HG02610 (cell line): ENCODE results near the gene SUSD2.
"Not testable (repeated sequence)": the region's sequence is repeated elsewhere in the genome, so short reads cannot be mapped to it uniquely, and the experiment has no call there.

Source experiments
- ATAC-seq: cut with Tn5 transposase; IDR thresholded peaks from one replicate; pipeline ENCODE4 v1.9.1; 2021; ENCODE audit warnings: mild to moderate bottlenecking, moderate library complexity; ENCODE audit not compliant: unreplicated experiment

The SUSD2 gene

GRCh38 chr22:24176040-24176439, 5.2 kb upstream of the SUSD2 start:
- ATAC-seq, result no peak

- no peak for ATAC-seq
These were observed 4.7 kb upstream of the SUSD2 start for GRCh38 chr22:24176630-24177029.

- no peak for ATAC-seq
These were observed 4.2 kb upstream of the SUSD2 start for GRCh38 chr22:24177045-24177444.

DNA sequence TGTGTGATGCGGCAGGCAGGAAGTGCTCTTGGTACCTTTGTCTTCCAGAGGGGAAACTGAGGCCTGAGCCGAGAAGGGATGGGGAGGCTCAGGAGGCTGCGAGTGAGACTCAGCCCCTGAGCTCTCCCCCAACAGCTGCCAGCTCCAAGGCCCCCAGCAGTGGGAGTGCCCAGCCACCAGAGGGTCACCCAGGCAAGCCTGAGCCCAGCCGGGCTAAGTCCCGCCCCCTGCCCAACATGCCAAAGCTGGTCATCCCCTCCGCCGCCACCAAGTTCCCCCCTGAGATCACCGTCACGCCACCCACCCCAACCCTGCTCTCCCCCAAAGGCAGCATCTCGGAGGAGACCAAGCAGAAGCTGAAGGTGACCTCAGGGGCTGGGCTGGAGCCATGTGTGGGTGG, 3.8 kb upstream of the SUSD2 start:
- no peak for ATAC-seq

GRCh38 chr22:24178021-24178431, 3.3 kb upstream of the SUSD2 start:
- ATAC-seq, result no peak

DNA sequence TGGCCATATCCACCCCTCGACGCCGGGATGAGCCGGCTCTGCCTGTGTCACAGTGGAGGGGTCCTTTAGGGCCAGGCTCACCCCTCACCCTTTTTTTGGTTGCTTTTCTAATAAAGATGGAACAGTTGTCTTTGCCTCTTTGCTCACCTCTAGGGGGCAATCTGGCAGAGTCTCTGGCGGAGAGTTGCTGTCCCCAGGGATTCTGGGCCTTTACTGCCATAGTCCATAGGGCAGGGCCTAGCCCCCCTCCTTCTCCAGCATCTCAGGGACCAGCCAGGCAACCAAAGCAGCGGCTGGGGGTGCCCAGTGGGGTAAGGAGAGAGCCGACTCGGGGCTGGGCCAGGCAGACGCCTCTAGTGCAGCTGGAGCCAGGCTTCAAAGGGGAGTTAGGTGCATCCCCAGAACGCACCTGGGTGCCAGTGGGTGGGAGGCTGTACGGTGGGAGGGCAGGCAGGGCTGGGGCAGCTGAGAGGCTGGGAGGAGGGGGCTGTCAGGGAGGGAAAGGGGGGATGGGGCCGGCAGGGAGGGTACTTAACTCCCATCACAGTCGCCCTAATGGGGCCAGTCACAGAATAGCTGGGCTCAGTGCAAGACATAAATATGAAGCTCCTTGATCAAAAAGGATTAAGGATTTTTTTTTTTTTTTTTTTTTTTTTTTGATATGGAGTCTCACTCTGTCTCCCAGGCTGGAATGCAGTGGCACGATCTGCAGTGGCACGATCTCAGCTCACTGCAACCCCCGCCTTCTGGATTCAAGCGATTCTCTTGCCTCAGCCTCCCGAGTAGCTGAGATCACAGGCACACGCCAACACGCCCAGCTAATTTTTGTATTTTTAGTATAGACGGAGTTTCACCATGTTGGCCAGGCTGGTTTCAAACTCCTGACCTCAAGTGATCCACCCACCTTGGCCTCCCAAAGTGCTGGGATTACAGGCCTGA, 2.5 kb upstream of the SUSD2 start:
- ATAC-seq, result no peak

DNA sequence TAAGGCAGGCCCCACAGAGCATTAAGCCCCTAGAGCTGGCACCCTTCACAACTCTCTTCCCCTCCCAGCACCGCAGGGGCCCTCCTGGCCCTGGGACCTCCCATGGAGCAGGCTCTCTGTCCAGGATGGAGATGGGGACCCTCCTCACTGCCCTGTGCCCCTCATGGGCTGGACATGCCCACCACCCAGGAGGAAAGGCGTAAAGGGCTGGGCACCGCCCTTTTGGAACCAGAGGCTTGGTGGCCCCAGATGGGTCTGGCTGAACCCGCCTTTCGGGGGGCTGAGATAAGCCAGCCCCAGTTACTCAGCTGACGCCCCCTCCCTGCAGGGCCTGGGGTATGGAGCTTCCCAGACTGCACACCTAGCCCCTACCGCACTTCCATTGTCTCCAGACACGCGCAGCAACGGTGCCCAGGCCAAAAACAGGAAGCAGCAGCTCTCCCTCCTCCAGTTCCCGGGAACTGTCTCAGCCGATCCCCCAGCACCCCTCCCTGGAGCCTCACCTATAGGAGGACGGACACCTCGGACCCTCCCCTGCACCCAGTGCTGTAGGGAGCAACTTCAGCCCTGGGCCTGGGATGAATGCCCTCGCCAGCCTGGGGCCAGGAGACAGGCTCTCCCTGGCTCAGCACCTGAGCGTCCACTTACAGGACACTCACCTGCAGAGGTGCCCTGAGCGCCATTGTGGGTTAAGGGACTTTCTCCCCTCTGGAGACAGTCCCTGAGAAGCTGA, 1.6 kb upstream of the SUSD2 start:
- ATAC-seq, result no peak

- ATAC-seq, result no peak
These were observed 785 bp upstream of the SUSD2 start for GRCh38 chr22:24180316-24181087.

GRCh38 chr22:24181996-24182899, 961 bp downstream of the SUSD2 start:
- no peak for ATAC-seq

DNA sequence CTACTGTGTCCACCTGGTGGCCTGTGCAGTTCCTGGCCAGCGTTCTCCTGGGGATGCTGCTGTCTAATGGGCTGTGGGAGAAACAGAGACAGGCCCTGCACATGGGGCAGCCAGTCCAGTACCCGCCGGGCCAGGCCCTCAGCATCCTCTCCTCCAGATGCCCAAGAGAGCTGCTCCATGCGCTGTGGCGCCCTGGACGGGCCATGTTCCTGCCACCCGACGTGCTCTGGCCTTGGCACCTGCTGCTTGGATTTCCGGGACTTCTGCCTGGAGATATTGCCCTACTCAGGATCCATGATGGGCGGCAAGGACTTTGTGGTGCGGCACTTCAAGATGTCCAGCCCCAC, 1.6 kb downstream of the SUSD2 start:
- not testable (repeated sequence) for ATAC-seq

DNA sequence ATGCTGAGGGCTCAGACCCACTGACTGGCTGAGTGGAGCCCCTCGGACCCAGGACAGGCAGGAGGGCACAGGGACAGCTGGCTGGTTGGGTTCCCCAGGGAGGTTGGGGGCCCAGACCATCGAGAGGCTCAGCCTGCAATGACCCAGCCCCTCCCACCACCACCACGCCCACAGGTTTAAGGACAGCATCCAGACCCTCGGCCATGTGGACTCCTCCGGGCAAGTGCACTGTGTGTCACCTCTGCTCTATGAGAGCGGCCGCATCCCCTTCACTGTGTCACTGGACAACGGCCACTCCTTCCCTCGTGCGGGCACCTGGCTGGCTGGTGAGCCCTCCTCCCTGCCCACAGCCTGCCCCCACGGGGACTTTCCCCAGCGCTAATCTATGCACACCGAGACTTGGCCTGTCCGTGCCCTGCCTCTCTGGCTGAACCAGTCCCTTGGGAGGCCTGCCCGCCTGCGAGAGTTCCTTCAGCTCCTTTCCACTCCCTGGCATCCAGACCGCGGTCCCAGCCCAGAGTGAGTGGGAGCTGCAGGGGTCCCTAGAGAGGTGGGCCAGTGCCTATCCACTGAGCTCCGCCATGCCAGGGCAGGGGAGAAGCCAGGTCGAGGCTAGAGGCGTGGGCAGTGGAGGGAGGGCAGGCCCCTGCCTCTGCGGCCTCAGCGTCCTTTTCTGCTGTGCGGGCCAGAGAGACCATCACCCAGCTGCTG, 2.2 kb downstream of the SUSD2 start:
- ATAC-seq, result no peak

DNA sequence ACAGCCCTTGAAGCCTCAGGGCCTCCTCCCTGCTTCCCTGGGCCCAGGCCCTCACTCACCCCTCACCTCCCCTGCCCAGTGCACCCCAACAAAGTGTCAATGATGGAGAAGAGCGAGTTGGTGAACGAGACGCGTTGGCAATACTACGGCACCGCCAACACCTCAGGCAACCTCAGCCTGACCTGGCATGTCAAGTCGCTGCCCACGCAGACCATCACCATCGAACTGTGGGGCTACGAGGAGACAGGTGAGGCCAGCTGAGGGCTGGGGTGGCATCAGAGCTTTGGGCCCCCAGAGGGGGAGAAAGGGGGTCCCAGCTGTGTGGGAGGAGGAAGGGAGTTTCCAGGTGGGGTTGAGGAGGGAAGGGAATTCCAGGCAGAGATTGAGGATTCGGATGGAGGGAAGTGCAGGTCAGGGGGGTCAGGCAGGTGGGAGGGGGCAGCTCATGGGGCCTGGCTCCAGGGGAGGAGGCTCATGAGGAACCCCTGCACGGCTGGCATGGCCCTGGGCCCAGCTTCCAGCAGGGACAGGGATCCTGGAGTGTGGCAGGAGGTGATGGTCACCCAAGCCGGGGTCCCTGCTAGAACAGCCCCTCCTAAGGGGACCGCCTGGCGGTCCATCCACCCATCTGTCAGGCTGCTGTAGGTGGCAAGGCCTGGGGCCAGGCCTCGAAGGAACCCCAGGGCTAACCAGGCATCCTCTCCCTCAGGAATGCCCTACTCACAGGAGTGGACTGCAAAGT, 2.9 kb downstream of the SUSD2 start:
- ATAC-seq, result no peak

DNA sequence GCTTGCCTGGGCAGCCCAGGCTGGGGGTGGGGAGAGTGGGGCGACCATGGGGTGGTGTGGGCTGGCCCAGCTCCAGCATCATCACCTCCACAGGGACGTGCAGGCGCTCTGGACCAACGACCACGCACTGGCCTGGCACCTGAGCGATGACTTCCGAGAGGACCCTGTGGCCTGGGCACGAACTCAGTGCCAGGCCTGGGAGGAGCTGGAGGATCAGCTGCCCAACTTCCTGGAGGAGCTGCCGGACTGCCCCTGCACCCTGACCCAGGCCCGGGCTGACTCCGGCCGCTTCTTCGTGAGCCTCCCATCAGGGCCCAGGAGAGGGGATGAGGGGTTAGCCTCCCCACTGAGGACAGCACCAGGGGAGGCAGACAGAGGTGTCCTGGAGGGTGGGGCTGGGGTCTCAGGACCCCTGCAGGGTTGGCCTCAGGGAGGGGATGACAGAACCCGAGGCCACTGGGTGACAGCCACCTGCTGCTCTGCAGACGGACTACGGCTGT, 3.8 kb downstream of the SUSD2 start:
- ATAC-seq, result no peak

DNA sequence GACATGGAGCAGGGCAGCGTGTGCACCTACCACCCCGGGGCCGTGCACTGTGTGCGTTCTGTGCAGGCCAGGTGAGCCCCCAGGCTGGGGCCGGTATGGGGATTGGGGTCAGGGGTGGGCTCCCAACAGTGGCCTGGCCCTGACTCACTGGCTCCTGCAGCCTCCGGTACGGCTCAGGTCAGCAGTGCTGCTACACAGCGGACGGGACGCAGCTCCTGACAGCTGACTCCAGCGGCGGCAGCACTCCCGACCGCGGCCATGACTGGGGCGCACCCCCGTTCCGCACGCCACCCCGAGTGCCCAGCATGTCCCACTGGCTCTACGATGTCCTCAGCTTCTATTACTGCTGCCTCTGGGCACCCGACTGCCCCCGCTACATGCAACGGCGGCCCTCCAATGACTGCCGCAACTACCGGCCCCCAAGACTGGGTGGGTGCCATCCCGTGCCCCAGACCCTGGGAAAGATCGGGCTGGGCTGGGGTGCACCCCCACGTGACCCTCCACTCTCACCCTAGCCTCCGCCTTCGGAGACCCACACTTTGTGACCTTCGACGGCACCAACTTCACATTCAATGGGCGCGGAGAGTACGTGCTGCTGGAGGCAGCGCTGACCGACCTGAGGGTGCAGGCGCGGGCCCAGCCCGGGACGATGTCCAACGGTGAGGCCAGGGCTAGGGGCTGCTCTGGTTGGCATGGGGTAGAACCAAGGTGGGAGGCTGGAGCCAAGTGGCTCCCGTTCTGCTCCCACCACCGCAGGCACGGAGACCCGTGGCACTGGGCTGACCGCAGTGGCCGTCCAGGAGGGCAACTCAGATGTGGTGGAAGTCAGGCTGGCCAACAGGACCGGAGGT, 4.4 kb downstream of the SUSD2 start:
- no peak for ATAC-seq

GRCh38 chr22:24186352-24186740, 5.1 kb downstream of the SUSD2 start:
- no peak for ATAC-seq

DNA sequence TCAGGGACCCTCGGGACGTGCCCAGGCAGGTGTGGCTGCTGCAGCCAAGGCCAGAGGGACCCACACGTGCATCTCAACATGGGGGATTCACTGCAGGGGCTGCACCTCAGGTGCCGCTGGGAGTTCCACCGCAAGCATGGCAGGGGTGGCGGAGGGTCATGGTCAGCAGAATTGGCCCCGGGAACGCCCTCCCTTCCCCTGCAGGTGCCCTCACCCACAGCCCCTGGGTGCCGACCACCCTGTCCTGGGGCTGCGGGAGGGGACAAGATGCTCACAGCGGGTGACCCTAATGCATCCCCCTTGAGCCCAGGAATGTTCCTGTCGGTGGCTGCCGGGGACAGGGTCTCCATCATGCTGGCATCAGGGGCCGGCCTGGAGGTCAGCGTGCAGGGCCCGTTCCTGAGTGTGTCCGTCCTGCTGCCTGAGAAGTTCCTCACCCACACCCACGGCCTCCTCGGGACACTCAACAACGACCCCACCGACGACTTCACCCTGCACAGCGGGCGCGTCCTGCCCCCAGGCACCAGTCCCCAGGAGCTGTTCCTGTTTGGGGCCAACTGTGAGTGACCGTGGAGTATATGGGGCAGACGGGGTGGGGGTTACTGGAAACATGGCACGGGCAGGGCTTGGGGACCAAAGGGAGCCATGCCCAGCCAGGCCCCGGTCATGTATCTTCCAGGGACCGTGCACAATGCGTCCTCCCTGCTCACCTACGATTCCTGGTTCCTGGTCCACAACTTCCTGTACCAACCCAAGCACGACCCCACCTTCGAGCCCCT, 5.8 kb downstream of the SUSD2 start:
- ATAC-seq, result no peak
